NOMO-1 treated with dmso at 0.1 percent for 144 hours (cell line): ENCODE data around the gene BAIAP2.

Source experiments
- DNase-seq: peaks from one replicate; lab custom pipeline; 2025; ENCODE audit not compliant: unreplicated experiment; lab: John Stamatoyannopoulos, UW

BAIAP2 gene

DNA sequence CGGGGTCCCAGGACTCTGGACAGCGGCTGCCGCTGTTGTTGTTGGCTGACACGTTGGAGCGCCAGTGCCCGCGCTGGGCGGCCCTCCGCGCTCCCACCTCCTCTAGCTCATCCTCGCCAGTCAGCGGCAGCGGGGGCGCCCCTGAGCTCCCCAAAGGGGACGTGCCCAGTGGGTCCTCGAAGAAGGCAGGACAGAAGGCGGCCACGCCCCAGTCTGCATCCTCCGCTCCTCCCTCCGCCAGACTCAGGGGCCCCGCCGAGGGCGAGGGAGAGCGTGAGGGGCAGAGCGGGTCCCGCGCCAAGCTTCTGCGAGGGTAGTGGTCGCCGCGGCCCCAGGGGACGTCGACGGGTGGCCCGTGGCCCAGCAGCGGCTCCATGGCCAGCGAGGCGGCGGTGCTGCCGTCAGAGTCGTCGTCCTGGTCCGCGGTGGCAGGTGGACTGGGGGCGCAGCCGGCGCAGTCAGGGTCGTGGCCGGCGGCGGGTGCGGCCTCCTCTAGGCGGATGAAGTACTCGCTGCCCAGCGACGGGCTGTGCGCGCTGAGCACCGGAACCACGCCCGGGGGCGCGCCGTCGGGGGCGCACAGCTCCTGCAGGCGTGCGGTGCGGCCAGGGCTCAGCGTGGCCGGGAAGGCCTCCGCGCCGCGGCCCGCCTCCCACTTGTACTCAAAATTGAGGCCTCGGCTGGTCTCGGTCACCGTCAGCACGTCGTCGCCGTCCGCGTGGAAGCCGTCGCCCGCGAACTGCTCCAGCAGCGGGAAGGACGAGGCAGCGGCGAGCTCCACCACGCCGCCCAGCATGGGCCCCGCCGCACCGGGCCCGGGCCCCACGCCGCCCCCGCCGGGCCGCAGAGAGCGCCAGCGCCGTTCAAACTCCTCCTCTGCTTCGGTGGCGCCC lies 87.1 kb downstream of the BAIAP2 start:
- DNase-seq: no peak

DNA sequence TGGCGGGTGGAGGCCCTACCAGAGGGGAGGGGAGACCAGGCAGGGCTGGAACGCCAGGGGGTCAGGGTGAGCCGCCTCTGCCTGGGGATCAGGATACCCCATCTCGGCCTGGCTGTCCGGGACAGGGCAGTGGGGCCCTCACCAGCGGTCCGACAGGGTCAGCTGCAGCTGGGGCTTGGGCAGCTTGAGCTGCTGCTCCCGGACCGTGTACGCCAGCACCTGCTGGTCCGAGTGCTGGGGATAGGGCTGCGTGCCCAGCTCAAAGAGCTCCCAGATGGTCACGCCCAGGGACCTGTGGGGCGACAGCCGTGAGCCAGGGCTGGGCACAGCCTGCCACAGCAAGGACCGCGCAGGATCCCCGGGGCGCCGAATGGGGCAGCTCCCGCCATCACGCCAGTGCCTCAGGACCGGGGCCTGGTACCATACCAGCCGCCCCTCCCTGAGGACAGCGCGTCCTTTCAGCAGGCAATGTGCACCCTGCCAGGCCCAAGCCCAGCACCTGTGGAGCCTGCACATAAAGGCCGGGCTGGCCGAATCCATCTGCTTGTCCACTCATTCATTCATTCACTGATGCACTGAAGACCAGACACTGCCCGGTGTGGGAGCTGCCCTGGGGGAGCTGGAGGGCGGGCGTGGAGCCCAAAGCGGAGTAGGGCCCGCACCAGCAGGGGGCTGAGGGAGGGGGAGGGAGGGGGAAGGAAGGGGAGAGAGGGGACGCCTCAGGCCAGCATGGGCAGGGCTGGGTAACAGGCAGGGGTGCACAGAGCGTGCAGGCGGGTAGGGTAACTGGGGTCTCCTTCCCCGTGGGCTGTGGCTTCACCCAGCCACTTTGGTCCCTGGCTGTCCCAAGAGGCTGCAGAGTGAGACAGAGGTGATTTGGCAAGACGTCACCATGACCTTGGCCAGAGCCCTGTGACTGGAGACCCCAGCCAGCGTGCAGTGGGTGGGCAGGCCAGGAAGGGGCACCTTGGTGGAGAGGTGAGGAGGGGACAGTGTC lies 88.4 kb downstream of the BAIAP2 start:
- no peak for DNase-seq

DNA sequence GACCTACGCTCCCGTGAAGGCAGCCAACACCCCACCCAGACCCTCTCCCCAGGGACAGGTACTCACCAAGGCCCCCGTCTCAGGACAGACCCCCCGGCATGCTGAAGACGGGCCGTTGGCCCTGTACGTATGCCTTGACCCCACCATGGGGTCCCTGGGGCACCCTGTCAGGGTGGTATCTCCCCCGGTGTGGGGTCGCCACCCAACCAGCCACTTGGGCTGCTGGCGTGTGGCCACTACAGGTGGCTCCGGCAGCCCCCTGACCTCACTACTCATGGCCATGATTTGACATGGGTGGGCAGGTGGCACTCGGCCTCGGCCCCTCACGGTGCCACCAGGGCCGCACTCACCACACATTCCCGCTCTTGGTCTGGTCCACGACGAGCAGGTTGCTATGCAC lies 89.4 kb downstream of the BAIAP2 start:
- no peak for DNase-seq

DNA sequence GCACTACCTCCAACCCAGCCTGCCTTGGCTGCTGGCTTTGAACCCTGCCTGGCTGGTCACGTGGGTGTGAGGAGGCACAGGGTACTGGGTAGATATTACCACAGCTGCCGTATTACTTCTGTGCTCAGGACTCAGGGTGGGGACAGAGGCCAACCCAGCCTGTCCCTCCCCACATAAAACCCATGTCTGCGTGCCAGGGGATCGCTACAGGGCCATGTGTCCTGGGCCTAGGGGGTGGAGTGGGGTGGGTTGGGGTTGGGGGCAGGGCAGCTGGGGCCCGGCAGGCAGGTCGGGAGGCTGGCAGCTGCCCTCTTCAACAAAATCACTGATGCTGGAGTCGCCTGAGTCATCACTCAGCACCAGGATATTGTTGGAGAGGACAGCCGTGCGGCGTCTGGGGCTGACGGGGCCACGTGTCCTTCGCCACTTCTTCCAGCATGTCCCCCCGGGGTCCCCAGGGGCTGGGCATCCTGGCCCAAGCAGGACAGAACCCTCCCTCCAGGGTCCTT lies 90.7 kb downstream of the BAIAP2 start:
- DNase-seq: no peak

DNA sequence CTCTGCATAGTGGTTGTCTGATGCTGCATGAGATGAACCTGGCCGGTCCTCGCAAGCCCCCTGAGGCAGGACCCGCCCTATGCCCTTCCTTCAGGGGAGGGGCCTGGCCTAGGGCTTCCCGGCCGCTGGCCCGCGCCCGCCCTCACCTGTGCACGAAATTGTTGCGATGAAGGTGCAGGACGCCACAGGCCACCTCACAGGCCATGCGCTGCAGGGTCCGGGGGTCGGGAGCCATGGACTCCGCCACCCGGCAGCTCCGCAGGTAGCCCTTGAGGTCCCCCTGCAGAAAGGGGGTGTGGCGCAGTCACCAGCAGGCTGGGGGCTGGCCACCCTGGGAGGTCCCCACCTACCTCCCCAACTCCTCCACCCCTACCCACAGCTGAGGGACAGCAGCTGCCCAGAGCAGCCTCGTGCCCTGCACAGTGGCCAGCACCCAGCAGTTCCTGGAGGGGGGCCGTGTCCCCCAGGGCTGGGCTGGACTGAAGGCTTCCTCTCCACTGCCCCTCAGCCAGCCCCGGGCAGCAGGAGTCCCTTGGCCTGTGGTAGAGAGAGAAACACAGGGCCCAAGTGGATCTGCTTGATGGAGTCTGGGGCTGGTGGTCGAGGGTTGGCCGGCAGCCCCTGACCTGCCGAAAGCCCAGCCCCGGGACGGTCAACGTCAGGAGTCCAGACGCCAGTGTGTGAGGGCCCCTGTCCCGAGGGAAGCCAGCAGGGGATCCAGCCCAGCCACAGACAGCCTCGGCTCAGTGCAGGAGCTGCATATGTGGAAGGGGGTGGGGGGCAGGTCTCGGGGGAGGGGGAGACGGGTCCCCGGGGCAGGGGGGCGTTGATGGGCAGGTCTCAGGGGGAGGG lies 91.6 kb downstream of the BAIAP2 start:
- DNase-seq: no peak

DNA sequence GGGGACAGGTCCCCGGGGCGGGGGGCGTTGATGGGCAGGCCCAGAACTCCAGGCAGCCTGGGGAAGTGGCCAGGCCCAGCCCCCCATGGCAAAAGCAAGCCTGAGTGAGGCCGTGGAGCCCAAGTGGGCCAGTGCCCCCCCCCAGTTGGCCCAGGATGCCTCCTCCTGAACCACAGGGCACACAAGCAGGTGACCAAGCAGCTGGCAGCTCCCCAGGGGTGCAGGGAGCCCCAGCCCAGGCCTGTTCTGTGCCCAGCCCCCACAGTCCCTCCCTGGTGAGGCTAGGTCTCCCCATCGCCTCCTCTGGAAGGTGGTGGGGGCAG lies 92.1 kb downstream of the BAIAP2 start:
- no peak for DNase-seq

DNA sequence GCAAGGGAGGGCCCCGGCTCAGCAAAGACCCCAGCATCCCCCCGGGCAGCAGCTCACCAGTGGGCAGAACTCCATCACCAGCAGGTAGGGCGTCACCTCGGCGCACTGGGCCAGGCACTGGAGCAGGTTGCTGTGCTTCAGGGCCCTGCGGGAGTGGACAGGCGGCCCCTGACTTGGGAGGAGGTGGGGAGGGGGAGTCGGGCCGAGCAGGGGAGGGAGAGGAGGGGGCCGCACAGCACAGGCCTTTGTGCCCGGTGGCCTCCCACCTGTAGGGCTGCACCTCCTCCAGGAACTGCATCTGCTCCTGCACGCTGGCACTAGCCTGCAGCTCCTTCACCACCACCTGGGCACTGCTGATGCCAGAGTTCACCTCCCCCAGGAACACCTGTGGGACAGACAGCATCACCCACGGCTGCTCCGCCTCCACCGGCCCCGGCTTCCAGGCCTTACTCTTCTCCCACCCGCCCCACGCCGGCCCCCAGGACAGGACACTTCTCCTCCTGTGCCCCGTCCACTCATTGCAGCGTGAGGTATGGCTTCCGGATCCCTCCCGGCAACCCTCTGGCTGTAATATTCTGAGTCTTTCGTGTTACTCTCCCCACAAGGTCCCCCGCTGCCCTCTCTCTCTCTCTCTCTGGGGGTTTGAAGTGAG lies 92.7 kb downstream of the BAIAP2 start:
- DNase-seq: no peak

DNA sequence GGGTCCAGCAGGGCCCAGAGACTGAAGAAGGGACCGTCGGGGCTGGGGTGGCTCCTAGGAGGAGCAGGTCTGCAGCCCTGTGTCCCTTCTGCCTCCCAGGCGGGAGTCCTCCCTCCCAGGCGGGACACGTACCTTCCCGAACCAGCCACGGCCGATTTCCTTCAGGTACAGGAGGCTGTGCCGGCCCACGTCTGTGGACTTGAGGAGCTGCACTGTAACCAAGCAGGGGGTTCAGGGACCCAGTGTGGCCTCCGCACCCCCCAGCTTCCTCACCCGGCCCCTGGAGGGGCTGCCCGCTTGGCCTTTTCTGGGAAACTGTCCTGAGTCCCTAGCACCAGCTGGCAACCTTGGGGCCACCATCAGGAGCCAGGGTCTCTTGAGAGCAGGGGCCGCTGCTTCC lies 93.4 kb downstream of the BAIAP2 start:
- DNase-seq: no peak

DNA sequence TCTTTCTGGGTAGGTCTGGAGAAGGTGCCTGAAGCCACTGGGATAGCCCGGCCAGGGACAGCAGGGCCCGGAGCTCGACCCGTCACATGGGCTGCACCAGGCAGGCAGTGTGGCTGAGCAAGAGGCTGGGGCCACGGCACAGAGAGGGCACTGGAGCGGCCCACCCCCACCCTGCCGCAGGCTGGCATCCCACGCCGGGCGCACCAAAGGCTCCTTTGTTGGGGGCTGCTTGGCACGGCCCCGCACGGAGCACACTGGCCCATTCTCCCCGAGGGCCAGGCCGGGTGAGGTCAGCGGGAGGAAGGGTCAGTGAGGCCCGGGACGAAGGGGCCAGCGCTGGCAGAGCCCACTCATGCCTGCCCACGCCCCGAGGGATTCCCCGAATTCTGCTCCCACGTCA lies 93.8 kb downstream of the BAIAP2 start:
- DNase-seq: no peak

DNA sequence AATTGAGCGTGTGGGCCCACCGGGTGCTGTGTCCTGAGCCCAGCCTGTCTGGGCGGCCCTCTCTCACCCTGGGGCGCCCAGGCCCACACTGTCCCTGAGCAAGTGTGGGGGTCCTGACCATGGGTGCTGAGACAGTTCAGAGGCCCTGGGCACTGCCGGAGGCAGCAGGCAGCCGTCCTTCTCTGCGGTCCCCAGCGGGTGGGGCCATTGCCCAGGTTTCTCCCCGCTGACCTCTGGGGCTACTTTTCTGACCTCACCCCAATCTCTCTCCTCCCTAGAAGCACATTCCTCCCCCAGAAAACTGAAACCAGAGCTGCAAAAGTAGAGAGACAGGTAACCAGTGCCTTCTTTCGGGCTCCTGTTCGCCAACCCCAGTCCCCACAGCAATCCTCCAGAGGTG lies 94.3 kb downstream of the BAIAP2 start:
- DNase-seq: no peak

DNA sequence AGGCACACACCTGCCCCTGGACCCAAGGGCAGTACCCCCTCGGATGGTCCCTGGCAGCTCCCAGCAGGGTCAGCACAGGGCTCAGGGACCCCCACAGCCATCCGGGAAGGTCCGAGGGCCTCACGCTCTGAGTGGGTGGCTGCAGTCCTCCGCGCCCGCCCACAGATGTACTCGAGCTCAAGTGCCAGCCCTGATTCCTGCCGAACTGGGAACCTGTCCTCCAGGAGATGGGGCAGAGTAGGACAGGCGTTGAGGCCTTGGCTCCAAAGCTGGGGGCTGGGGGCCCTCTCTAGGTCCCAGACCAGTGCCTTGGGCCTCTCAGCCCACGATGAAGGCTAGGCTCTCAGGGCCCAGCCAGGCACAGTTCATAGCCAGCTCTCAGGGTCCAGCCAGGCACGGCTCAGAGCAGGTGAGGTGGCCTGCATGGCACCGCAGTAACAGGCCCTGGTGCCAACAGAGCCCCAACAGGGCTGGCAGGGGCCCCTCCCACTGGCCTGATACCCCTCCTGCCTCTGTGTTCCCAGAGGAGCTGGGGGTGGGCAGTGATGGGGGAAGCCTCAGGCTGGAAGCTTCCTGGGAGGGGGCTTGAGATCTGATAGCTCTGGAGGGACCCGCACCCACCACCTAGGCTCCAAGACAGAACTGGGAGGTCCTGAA lies 94.9 kb downstream of the BAIAP2 start:
- no peak for DNase-seq

DNA sequence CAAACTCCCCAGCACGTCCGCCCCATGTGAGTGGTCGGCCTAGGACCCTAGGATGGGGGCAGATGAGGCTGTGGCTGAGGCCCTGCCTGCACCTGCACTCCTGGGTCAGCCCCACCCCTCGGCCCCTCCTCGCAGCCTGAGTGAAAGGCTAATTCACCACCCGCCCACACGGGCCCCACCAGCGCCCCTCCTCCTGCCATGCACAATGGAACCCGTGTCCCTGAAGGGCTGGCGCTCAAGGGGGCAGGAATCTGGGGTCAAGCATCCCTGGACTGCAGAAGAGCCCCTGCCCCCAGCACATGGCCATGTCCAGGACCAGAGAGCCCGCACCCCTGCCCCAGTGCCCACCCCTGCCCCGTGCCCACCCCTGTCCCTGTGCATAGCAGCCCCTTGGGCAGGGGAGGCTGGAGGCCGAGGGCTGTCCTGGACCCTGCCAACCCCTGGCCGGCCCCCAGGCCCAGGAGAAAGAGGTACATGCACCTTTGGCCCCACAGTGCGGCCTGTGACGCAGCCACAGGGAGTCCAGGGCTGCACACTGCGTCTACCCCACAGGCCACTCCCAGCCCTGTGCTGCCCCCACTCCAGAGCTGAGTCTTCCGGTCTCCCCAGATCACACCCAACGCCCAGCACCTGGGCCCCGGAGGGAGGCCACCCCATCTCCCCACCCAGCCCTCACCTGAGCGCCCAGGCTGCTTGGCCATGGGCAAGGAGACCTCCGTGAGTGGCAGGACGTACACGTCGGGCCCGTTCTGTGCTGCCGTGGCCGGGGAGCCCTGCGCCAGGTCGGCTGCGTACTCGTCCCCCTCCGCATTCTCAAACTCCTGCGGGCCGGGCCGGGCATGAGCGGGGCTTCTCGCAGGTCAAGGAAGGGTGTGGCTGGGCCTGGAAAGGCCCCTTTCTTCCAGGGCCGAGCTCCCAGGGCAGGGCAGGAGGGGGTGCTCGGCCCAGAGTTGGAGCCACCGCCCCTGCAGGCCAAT lies 95.7 kb downstream of the BAIAP2 start:
- DNase-seq: no peak

DNA sequence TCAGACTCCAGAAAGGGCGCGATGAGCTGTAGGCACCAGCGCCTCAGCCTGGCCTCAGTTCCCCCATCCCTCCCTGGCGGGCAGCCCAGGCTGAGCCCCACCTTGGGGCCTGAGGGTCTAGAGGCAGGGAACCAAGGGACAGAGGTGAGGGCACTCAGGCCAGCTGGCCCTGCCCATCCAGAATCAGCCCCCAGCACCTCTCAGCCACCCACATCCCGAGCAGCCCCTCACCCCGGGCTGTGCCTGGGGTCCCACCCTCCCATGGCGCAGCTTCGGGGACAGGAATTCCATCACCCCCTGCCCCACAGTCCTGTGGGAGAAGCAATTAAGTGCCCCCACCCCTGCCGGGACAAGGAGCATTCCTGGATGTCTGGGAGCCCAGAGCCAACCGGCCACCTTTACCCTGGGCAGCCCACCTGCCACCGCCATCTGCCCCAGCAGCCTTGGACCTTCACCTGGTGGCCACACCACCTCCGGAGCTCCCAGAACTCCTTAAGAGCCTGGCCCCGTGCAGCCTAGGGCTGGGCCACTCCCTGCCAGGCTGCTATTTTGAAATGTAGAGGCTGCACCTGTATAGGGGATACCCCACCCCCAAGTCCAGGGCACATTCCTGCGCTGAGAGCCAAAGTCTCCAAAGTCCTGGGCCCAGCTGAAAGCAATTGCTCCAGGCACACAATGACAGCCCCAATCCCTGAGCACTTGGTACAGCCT lies 96.7 kb downstream of the BAIAP2 start:
- DNase-seq: no peak

DNA sequence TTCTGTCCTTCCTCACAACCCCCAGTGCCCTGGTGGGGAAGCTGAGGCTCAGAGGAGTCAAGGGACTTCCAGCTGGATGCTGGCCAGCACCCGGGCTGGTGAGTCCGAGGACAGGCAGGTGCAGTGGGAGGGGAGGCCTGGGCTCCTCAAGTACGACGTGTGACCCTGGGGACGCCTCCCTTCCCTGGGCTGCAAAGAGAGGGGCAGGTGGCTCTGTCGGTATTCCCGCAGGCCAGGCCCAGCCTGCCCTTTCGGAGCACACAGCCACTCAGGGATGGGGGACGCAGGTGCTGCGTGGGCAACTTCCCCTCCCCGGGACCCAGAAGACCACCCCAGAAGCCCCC lies 97.2 kb downstream of the BAIAP2 start:
- DNase-seq: no peak

DNA sequence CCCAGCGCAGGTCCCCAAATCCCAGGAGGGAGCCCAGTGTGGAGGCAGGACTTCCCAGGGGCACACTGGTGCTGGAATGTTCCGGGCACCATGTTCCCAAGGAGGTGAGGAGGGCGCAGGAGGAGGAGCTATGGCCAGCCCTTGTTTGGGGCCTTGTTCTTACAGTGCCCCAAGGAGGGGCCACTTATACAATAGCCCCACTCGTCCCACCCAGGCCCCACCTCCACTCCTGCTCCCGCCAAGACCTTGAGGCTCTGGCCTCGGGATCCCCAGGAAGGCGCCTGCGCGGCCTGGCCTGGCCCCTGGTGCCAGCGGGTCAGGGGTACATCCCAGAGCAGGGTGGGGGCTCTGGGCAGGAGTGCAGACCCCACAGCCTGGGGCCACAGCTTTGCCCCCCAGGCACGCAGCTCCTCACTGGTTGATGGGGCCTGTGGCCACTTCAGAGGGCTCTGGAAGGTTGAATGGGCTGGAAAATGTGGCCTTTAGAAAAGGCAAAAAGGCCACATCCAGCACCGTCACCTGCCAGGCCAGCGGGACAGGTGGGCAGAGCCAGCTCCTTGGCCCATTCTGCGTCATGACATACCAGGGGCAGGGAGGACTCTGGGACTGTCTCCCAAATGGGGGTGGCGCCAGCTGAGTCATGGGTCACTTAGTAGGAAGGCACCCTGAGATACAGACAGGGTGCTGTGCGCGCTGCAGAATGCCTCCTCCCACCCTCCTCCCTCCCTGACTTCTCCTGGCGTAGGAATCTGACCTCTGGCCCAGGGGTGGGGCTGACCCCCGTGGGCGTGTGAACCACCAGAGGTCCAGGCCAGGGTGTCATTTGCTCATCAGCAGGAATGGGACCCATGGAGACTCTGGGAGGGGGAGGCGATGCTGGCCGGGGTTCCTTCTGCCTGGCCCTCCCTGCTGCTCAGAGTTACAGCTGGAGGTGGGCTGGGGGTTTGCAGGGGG lies 98.1 kb downstream of the BAIAP2 start:
- DNase-seq: no peak

DNA sequence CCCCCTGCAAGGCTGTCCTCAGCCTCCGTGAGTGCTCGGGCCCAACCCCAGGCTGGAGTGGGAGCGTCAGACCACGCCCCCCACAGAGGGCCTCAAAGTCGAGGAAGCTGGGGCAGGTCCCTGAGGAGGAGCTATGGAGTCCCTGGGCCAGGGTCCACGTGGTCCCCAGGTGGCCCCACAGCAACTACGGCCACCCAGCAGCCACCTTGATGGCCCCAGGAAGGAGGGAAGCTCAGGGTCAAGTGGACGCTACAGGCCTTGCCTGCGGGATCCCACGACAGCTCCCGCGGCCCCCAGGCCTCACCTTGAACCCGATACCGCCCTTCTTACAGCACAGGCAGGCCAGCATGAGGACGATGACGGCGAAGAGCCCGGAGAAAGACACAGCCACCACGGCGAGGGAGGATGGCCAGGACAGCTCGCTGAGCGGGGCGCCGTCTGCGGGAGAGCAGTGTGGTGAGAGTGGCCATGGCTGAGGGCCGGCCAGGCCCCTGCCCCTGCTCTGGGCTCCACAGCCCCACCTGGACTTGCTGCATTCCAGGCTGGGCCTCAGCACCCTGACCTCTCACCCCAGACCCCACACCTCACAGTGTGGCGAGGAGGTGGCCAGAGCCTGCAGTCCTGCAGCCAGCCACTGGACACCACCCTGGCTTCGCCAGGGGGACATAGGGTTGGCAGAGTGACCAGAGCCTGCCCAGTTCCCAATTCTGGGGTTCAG lies 99.3 kb downstream of the BAIAP2 start:
- no peak for DNase-seq
